Keratinocyte (primary cell): Measurements from ENCODE around the gene GALNT2.

ENCODE experiments used
- EZH2 ChIP-seq: IDR thresholded peaks from one replicate; pipeline ENCODE4 v1.6.1; 2012; ENCODE audit warnings: inconsistent platforms, mild to moderate bottlenecking, low read length, moderate library complexity
- TF ChIP-seq, protein P1 (sequence below), 3 experiments: IDR thresholded peaks in 1 of 3; conservative IDR thresholded peaks in 1 of 3; optimal IDR thresholded peaks in 1 of 3; 2 replicates in 2 of 3; 3 replicates in 1 of 3; pipeline versions ENCODE3 to v1.5.1; 2011; ENCODE audit warnings: low read length in 3 of 3, mild to moderate bottlenecking in 3 of 3, moderate library complexity in 2 of 3, control low read depth in 1 of 3, inconsistent platforms in 1 of 3; ENCODE audit not compliant: insufficient read depth in 2 of 3; ENCODE audit errors: extremely low read depth in 1 of 3

- TF ChIP-seq, protein P1, sequence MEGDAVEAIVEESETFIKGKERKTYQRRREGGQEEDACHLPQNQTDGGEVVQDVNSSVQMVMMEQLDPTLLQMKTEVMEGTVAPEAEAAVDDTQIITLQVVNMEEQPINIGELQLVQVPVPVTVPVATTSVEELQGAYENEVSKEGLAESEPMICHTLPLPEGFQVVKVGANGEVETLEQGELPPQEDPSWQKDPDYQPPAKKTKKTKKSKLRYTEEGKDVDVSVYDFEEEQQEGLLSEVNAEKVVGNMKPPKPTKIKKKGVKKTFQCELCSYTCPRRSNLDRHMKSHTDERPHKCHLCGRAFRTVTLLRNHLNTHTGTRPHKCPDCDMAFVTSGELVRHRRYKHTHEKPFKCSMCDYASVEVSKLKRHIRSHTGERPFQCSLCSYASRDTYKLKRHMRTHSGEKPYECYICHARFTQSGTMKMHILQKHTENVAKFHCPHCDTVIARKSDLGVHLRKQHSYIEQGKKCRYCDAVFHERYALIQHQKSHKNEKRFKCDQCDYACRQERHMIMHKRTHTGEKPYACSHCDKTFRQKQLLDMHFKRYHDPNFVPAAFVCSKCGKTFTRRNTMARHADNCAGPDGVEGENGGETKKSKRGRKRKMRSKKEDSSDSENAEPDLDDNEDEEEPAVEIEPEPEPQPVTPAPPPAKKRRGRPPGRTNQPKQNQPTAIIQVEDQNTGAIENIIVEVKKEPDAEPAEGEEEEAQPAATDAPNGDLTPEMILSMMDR (optimal IDR thresholded peaks at IDR 0.05 in 1 of 3, IDR thresholded peaks at IDR 0.05 in 1 of 3, conservative IDR thresholded peaks at IDR 0.05 in 1 of 3; ENCODE audit: extremely low read depth in 1 of 3, insufficient read depth in 2 of 3, low read length in 3 of 3), result no peak
- no peak for TF ChIP-seq EZH2
Observed at GRCh38 chr1:230230273-230230672, 163.2 kb downstream of the GALNT2 start.
